GM21381 (cell line): ENCODE results near the gene EMD.

Experiments
- ATAC-seq: cut with Tn5 transposase; IDR thresholded peaks from one replicate; pipeline ENCODE4 v1.9.1; 2021; ENCODE audit warnings: mild to moderate bottlenecking, moderate library complexity; ENCODE audit not compliant: unreplicated experiment

EMD gene

DNA sequence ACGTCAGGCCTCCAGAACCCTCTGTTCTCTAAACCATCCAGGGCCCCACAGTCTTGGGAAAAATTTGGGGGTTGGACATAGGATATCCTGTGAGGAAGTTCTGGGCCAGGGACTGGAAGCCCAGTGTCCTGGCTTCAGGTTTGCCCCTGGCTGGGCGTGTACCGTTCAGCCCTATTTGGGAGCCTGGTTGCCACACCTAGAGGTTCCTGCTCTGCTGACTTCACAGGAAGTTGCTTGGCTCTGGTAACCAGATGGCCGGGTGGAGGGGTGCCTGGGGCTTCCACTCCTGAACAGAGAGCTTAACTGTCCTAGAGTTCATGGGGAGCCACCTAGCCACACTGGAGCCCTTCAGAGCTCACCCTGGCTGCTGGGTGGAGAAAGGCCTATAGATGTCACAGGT lies 33.4 kb downstream of the EMD start:
- ATAC-seq = no peak

DNA sequence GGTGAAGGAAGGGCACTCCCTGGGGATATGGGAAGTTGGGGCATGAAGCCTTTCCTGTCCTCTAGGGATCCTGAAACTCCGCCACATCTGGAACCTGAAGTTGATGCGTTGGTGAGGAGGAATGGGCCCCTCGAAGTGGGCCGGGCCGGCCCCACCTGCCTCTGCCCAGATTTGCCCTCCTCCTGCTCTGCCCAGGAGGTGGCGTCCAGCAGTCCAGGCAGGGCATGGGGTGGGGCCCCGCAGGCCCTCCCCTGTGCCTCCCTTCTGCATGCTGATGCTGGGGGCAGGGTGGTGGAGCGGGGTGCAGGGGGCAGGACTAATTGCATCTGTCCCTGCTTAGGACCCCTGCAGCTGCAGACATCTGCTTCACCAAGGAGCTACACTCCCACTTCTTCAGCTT lies 34.0 kb downstream of the EMD start:
- ATAC-seq = no peak

DNA sequence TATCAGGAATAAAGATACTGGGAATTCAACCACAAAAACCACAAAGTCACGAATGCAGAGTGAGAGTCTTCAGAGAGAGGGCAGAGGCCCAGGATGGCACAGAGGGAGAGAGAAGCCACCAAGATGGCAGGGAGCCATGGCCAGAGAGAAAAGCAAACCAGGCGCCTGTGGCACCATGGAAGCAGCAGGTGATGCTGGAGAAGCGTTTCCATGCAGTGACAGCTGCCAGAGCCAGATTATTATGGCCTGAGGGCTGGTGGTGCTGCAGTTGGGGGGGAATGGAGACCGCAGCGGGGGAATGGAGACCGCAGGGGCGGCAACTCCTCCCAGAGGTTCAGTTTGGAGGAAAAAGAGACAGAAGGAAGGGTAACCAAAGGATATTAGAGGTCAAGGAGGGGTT lies 38.1 kb downstream of the EMD start:
- ATAC-seq = no peak

GRCh38 chrX:154419189-154419588 lies 40.1 kb downstream of the EMD start:
- no peak for ATAC-seq

DNA sequence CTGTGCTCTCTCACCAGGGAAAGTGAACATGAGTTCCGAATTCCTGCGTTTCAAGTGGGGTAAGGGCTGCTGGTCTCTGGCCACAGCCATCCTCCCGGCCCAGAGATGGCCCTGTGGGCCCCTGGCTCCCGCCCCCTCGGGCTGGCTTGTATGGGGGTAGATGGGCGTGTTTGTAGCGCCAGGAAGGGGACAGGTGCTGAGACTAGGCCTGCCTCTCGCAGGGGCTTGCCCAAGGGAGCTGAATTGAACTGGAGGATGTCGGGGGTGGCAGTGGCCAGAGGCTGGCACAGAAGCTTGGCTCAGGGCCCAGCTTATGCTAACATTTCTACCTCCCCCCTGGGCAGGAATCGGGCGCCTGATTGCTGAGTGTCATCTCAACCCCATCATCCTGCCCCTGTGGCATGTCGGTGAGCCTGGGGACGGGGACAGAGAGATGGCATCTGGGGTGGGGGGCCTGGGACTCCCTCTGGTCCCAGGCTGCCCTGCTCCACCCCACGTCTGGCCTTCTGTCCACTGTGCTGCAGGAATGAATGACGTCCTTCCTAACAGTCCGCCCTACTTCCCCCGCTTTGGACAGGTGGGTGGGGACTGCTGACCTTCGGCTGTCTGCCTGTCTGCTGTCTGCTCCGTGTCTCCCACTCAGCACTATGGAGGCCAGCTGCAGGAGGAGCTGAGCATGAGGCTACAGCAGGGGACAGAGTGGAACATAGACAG lies 40.8 kb downstream of the EMD start:
- no peak for ATAC-seq

- ATAC-seq = no peak
Measured at GRCh38 chrX:154420402-154420756, 41.3 kb downstream of the EMD start.

- no peak for ATAC-seq
Measured at GRCh38 chrX:154426916-154427770, 48.0 kb downstream of the EMD start.

GRCh38 chrX:154428176-154429171 lies 49.4 kb downstream of the EMD start, which contains the start of gene ATP6AP1:
Gene ATP6AP1, plus strand, starts transcription at chrX:154428677. Its CDS starts 16 bp downstream, at chrX:154428693.
- ATAC-seq = peak; percentile 97

GRCh38 chrX:154429711-154430110 lies 50.6 kb downstream of the EMD start:
- ATAC-seq = no peak

GRCh38 chrX:154430479-154430878 lies 51.4 kb downstream of the EMD start:
- no peak for ATAC-seq

GRCh38 chrX:154430916-154431315 lies 51.8 kb downstream of the EMD start:
- ATAC-seq = no peak
